ENCODE measurements around the gene POLR3GL.
"Not testable (repeated sequence)": the region's sequence is repeated elsewhere in the genome, so short reads cannot be mapped to it uniquely, and the experiment has no call there.

Gene POLR3GL, protein sequence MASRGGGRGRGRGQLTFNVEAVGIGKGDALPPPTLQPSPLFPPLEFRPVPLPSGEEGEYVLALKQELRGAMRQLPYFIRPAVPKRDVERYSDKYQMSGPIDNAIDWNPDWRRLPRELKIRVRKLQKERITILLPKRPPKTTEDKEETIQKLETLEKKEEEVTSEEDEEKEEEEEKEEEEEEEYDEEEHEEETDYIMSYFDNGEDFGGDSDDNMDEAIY

DNA sequence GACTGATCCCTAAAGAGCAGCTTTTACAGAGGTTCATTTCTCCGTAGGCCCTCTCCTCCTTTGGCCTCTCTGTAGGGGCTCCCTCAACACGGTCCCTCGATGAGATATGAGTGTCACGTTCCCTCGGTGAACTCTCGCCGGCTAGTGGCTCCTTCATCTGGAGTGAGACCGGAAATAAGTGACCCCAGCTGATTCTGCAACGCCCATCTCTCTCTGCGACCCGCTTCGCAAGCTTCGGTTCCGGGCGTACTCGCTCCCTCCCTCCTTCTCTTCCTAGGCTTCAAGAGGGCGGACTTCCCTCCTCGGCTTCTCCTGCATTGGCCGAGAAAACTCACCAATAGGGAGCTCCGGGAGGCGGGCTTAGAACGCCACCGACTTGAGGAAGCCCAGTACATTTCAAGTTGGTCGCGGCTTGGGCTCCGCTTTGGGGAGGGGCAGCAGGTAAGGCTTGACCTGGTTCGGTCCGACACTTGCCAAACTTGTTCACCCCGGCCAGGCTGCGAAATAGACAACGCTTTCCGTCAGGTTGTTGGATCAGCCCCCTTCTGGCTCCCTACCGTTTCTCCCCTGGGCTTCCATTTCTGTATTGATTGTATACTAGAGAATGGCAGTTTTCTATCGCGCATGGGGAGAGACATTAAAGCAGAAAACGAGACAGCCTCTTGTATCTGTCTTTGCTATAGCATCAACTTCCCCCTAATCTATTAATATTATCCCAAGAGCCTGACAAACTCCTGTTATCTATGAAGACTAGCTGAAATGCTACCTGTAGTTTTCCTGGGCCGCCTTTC is at the start of gene POLR3GL, which contains the start of gene ANKRD34A:
TSS of gene POLR3GL (plus strand) at position 363 of the 791 bp plus-strand sequence. CDS start 10,176 bp downstream, outside the sequence.
TSS of gene ANKRD34A (minus strand) at position 248 of the 791 bp plus-strand sequence. CDS start 2,816 bp downstream, outside the sequence.
- DNase-seq: peak; percentile 93

DNA sequence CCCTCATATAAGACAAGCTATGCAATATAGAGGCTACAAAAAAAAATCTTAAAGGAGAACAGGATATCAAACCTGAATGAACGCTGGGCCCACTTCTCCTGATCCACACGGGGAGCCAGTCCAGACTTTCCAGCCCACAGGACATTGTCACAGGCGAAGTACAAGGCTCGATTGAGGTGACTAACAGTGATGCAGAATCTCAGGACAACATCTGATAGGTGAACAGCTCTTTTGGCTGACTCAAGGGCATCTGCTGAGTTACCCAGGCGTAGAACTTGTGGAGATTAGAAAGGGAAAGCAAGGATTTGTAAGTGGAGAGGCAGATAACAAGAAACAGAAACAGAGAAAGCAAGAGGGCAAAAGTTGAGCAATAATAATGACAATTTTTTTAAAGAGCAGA is 47.7 kb upstream of the POLR3GL start:
- no peak for DNase-seq

DNA sequence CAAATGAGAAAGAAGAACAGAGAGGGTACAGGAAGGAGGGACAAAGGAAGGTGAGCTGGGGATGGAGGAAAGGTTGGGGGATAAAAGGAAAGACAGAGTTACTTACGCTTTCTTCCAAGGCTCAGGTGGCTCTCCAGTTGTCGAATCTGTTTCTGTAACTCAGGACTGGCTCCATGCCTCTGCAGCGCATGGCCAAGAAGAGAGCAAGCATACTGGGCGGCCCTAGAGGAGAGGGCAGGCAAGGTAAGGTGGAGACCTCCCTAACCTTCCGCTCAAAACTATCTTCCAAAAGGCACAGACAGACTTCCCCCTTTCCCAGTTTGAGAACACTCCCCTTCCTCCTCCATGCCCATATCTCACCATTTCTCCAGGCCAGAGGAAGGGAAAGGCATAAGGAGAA is 46.9 kb upstream of the POLR3GL start:
- DNase-seq: no peak

DNA sequence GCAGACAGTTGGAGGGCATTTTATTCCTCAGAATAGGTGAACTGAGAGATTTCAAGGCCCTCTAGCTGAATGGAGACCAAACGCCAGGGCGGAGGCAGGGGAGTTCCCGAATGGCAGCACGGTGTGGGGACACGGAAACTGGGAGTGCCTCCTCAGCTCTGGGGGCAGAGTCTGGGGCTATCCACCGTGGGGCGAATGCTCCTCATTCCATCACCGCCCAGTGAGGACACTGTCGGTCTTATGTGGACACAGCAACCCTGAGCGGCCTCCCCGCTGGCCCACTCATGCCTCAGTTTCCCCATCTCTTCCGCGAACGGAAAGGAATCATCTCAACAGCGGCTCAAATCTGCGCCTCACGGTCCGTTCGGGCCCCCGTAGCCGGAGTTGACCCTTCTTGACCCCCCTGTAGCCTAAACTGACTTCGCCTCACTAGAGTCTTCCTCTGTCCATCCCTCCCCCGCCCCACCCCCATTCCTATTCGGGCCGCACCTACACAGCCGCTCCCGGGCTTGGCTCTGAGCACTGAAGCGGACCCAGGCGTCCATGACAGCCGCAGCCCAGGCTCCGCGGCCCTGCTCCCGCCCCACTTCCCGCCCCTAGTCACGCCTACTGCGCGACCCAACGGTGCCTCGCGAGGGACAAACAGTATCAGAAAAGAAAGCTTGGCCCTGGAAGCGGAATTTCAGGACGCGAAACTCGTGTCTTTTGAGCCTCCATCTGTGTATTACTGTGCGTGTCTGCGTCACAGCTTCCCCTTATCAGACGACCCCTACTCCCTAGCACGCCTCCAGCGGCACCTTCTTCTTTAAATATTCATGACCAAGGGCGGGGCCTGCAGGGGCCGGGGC is 46.1 kb upstream of the POLR3GL start, which contains the start of gene PEX11B:
TSS of gene PEX11B (minus strand) at position 574 of the 848 bp plus-strand sequence. CDS start at position 545, 29 bp downstream.
- DNase-seq: peak; percentile 96 to 97

DNA sequence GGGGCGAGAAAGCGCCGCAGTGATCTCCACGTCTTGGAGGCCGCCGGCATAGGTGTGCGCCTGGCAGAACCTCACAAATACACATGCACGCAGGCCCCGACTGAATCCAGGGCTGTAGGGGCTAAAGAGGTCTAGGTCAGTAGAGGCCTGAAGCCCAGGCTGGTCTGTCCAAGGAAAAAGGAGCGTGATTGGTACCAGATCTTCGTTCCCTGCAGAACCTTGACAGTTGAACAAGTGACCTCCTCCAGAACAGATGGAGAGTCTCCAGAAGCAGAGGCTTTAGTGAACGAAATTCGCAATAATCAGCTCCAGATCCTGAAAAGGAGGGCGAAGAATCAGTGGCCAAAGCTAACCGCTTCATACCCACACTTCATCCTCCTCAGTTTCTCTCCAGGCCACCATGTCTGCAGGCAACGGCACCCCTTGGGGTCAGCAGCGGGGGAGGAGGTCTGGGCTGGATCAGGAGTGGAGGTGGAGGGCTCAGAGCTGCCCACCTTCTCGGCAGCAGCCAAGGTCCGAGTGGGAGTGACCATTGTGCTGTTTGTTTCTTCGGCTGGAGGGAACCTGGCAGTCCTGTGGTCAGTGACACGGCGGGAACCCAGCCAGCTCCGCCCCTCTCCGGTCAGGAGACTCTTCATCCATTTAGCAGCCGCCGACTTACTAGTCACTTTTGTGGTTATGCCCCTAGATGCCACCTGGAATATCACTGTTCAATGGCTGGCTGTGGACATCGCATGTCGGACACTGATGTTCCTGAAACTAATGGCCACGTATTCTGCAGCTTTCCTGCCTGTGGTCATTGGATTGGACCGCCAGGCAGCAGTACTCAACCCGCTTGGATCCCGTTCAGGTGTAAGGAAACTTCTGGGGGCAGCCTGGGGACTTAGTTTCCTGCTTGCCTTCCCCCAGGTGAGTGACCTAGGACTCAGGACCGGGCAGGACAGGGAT is 45.2 kb upstream of the POLR3GL start:
- DNase-seq: peak; percentile 45 to 53

DNA sequence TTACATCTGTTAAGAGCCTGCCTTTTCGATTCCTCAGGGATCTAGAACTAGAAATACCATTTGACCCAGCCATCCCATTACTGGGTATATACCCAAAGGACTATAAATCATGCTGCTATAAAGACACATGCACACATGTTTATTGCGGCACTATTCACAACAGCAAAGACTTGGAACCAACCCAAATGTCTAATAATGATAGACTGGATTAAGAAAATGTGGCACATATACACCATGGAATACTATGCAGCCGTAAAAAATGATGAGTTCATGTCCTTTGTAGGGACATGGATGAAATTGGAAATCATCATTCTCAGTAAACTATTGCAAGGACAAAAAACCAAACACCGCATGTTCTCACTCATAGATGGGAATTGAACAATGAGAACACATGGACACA is 44.2 kb upstream of the POLR3GL start:
- not testable (repeated sequence) for DNase-seq

DNA sequence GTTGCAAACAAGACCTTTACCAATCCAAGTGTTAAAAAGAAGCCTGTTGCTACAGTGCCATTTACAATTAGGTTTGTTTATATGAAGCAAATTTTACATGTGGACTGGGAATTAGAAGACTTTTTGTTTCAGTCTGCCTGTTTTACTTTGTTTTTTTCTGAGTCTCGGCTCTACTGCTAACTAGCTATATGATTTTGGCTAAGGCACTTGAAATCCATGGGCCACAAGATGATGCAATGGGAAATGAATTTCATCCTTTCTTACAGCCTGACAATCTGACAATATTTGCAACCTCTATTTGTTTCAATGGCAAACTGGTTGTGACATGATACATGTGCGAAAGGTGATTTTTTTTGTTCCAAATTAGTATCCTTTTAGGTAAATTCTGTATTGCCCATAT is 42.2 kb upstream of the POLR3GL start:
- no peak for DNase-seq

DNA sequence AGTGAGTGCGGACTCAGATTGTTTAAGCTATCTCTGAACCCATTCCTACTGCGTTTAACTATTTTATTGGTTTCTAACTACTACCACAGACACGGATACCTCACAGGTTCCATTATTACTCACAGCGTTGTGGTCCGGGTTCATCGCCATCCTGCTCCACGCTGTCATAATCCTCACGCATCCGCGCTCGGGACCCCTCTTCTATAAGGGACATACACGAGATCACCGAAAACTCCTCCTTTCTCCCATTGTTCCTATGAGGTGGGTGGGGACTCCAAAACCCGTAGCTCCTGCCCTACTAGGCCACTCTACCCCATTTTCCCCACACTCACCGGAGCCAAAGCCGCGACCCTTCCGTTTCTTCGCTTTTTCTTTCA is 37.8 kb upstream of the POLR3GL start:
- DNase-seq: peak; percentile 69 to 73

DNA sequence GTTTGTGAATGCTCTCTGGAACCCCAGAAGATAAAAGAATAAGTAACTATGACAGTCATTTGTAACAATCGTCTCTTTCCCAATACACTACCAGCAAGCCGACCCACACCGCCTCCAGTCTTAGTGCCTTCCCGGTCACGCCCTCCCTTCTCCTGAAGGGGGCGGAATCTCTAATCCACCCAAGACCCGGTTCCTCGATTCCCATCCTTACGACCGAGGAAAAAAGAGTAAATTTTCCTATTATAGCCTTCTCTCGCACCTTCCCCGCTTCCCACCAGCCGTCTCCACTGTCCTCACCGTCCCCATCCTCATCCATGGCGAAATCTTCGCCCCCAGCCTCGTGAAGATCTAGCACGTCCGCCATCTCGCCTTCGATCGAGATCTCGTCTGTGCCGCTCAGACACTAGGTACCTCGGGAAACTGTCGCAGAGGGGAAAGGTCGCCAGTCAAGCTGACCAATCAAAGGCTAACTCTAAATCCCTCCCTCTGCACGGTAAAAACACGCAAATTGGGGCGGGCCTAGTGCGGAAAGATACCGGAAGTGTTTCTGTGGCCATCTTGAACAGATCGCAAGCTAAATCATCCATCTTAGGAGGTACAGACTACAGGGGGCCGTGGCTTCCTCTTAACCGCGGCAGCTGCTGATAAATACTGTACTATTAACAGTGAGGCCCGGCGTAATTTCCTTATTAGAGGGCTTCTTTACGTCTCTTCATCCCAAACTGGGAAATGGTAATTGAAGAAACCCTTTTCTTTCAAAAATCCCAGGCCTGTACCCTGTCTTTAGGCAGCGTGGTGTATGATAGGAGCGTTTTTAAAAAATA is 37.2 kb upstream of the POLR3GL start, which contains the start of gene RBM8A:
TSS of gene RBM8A (minus strand) at position 422 of the 824 bp plus-strand sequence. CDS start at position 364, 58 bp downstream.
- peak; percentile 93 to 95 for DNase-seq

DNA sequence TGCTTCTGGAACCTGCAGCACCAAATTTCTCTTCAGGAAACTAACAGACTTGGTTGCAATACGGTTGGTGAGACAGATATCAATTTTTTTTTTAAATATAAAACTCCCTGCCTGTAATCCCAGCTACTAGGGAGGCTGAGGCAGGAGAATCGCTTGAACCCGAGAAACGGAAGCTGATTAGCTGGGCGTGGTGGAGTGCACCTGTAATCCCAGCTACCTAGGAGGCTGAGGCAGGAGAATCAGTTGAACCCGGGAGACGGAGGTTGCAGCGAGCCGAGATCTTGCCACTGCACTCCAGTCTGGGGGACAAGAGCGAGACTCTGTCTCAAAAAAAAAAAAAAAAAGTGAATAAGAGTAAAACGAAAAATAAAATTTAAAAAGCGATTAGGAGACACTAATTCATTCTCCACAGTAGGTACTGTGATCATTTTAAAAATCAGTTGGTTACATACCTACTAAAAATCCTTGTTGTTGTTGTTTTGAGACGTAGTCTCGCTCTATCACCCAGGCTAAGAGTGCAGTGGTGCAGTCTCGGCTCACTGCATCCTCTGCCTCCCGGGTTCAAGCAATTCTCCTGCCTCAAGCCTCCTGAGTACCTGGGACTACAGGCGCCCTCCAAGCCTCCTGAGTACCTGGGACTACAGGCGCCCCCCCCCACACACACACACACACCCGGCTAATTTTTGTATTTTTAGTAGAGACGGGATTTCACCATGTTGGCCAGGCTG is 36.4 kb upstream of the POLR3GL start:
- DNase-seq: no peak

DNA sequence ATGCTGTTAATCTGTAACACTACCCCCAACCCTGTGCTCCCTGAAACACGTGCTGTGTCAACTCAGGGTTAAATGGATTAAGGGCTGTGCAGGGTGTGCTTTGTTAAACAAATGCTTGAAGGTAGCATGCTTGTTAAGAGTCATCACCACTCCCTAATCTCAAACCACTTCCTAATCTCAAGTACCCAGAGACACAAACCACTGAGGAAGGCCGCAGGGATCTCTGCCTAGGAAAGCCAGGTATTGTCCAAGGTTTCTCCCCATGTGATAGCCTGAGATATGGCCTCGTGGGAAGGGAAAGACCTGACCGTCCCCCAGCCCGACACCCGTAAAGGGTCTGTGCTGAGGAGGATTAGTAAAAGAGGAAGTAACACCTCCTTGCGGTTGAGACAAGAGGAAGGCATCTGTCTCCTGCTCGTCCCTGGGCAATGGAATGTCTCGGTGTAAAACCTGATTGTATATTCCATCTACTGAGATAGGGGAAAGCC is 31.9 kb upstream of the POLR3GL start:
- peak; percentile 52 to 63 for DNase-seq

DNA sequence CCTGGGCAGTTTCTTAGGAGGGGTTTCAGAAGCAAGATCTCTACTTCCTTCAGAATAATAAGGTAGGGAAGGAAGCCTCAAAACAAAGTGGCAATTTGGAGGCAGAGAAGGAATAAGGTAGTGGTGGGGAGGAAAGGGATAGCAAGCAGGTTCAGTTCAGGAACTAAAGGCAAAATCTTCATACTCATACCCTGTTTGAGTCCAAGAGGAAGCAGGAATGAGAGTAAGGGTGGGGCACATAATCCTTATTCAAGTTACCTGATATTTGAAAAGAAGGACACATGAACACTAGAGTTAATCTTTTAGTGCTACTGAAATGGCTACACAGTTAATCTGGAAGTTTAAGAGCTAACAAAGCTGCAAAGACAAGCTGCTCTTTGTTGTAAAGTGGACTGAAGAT is 28.8 kb upstream of the POLR3GL start:
- no peak for DNase-seq

DNA sequence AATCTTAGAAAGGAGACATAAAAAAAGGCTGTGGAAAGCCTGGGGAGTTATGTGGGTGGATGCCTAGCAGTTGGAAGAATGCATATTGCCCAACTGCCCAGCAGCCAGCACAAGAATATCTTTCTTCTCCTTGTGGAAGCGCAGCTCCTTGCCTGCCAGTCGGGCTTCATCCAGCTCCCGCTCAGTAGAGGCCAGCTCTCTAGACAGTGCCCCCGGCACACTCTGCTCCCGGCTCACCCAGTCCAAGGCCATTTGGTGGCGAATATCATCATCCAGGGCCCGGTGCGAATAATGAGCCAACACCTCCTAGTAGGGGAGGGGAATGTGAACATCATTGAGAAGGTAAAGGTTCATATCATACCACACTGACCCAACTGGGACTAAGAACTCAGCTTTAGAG is 28.2 kb upstream of the POLR3GL start:
- DNase-seq: no peak

DNA sequence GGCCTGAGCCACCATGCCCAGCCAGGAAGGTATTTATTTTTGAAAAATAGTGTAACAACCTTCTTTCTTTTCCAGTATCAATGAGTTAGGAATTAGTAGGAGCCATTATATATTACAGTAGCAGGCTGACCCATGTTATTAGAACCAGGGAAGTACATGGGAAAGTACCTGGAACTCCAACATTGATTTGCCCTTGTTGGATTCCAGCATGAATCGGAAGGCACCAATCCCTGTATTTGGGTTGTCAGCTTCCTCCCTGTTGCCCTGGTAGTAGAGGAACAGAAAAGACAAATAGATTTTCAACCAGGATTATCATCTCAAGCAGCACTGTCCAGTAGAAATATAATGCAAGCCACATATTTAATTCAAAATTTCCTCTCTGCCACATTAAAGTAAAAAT is 27.1 kb upstream of the POLR3GL start:
- no peak for DNase-seq

DNA sequence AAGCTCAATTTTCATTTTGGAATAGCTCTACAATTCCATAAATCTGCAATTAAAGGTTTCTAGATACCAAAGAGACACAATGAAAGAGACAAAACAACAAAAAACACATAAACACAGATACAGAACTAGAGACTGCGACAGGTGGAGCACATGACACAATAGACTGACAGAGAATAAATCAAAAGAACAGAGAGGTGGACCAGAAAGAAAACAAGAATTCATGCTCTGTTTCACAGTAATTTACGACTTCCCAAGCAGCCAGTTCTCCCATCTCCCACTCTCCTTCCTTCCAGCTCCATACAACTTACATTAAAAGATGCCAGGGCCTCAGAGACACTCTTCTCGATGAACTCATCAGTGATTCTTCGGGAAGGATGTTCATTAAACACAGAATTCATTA is 22.1 kb upstream of the POLR3GL start:
- no peak for DNase-seq

DNA sequence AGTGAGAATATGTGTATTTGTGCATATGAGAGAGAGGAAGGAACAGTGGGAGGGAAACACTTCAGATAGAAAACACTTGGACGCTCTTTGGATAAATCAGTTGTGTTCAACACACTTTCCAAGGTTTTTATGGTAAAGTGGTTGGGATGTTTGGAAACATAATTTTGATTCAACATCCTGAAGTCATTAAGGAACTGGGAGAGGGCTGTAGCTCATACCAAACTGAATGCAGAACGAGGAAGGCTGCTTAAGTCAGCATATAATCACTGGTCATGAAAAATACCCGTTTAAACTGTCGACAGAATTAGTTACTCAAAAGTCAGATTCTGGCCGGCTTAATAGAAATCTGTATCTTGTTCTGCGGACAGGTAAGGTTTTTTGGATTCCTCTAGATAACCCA is 21.6 kb upstream of the POLR3GL start:
- DNase-seq: no peak

DNA sequence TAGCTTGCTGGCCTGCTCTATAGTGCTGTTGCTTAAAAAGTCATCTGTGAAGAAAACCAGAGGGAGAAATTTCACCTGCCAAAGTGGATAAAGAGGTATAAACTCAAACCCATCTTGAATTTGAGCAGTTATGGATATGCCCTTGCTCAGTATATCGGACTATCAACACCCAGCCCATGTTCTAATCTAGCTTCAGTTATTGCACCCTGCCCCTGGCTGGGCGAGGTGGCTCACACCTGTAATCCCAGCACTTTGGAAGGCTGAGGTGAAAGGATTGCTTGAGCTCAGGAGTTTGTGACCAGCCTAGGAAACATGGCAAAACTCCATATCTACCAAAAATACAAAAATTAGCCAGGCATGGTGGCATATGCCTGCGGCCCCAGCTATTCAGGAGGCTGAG is 20.0 kb upstream of the POLR3GL start:
- no peak for DNase-seq

DNA sequence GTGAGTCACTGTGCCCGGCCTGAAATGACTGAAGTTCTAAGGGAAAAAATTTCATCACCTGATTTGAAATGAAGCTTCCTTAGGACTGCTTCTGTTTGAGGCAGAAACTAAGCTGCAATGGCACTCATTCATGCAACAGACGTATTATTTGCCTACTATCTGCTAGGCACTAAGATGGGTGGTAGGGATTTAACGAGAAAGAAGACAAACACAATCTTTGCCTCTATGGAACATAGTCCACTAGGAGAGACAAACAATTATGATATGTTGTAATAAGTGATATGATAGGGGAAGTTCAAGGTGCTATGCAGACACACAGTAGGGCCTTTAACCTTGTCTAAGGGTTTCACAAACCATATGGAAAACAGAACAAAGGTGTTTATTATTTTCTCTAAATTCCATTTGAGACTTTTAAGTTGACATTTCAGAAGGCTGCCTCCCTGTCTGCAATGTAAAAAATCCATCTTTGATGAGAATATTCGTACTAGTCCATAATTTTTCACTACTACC is 18.0 kb upstream of the POLR3GL start:
- no peak for DNase-seq

DNA sequence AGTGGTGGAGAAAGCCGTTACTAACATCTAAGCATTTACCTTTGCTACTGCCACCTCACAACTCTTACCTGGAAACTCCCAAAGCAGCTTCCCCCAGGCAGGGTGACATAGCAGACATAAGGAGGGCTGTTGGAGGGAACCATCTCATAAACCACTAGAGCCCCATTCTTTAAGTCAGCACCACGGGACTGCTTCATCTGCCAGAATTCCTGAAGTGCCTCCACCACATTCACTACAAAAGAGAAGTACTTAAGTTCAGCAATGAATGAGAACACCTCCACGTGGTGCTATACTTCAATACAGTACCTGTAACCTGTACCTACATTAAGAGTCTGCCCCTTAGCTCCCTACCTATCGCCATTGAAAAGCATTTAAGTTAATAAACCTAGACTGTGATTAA is 16.9 kb upstream of the POLR3GL start:
- no peak for DNase-seq

DNA sequence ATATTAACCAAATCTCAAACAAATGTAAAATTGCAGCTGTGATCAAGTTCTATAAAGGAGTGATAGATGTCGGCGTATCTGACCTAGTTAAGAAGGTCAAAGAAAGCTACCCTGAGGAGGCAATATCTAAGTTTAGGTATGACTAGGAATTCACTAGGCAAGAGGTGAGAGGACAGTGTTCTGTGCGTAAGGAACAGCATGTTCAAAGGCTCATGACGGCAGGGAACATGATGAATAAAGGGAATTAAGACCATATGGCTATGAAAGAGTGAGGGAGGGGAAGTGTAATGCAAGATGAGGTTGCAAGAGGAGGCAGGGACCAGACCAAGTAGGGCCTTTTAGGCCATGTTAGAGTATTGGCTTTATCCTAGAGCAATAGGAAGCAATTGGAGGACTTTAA is 15.3 kb upstream of the POLR3GL start:
- no peak for DNase-seq
